Adrenal gland (tissue), 5 donors: Measurements from ENCODE around the gene PHF21A.

Experiments used
- POLR2A ChIP-seq, 2 donors: fragments of 450-650 bp; IDR thresholded peaks; one replicate each; pipeline ENCODE4 v1.6.1; 2017; ENCODE audit warnings: antibody characterized with exemption in 2 of 2, mild to moderate bottlenecking in 2 of 2, moderate library complexity in 1 of 2
- TF ChIP-seq, protein P1 (sequence below), 6 experiments: fragments of 450-650 bp in 4 of 6; fragments of 200-600 bp in 2 of 6; sonication (generic) in 1 of 6; IDR thresholded peaks; 1 replicate in 5 of 6; 2 replicates in 1 of 6; pipeline versions ENCODE4 v1.5.1 to v1.8.0; 2016 to 2021; ENCODE audit warnings: antibody characterized with exemption in 6 of 6, mild to moderate bottlenecking in 2 of 6, moderate library complexity in 1 of 6
- donor health status: DM: no; HTN: no; CAD: no.

DNA sequence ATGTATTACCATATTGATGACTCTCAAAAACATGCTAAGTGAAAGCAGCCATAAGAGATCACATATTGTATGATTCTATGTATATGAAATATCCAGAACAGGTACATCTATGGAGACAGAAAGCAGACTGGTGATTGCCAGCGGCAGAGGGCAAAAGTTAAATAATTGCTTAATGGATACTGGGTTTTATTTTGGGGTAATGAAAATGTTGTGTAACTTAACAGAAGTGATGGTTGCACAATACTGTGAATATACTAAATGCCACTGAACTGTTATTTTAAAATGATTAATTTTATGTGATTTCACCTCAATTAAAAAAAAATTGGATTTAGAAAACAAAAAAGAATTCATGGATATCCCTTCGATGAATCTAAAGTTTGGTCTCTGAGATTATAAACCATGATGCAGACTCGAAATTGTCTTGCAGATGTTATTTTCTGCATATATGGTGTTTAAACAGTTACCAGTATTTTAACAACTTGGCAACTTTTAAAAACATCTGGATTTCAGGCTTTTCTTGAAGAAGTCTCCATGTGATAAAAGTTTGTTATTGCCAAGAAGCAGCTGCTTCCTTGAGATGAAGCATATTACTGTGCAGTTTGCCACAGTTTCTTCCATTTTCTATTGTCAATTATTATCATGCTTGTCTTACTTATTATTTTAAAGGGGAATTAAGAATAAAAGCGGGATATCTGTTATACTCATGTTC lies 160.7 kb downstream of the PHF21A start:
- TF ChIP-seq, protein P1, sequence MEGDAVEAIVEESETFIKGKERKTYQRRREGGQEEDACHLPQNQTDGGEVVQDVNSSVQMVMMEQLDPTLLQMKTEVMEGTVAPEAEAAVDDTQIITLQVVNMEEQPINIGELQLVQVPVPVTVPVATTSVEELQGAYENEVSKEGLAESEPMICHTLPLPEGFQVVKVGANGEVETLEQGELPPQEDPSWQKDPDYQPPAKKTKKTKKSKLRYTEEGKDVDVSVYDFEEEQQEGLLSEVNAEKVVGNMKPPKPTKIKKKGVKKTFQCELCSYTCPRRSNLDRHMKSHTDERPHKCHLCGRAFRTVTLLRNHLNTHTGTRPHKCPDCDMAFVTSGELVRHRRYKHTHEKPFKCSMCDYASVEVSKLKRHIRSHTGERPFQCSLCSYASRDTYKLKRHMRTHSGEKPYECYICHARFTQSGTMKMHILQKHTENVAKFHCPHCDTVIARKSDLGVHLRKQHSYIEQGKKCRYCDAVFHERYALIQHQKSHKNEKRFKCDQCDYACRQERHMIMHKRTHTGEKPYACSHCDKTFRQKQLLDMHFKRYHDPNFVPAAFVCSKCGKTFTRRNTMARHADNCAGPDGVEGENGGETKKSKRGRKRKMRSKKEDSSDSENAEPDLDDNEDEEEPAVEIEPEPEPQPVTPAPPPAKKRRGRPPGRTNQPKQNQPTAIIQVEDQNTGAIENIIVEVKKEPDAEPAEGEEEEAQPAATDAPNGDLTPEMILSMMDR (IDR thresholded peaks at IDR 0.05), result no peak
- TF ChIP-seq POLR2A (IDR thresholded peaks at IDR 0.05), result no peak
